GM13977 (cell line): ENCODE results near the gene LGI1.

Experiments
- DNase-seq: peaks from one replicate; pipeline ENCODE4 v3.0.0; 2012; ENCODE audit warnings: low spot score
- in situ Hi-C: fragments of 300-500 bp; cut with MboI; formaldehyde crosslinking; loops from one replicate; pipeline ENCODE4 v1.12.0; 2022; ENCODE audit warnings: low sequenced_read_pairs, low pct_unique_long_range_greater_than_20kb, mixed read lengths, inconsistent platforms; ENCODE audit not compliant: unreplicated experiment
- TF ChIP-seq, protein P1 (sequence below): IDR thresholded peaks from 2 replicates; pipeline ENCODE4 v1.5.1; 2012; ENCODE audit warnings: mild to moderate bottlenecking, control low read depth; ENCODE audit not compliant: insufficient read depth; ENCODE audit errors: extremely low read depth, missing control alignments

The LGI1 gene

DNA sequence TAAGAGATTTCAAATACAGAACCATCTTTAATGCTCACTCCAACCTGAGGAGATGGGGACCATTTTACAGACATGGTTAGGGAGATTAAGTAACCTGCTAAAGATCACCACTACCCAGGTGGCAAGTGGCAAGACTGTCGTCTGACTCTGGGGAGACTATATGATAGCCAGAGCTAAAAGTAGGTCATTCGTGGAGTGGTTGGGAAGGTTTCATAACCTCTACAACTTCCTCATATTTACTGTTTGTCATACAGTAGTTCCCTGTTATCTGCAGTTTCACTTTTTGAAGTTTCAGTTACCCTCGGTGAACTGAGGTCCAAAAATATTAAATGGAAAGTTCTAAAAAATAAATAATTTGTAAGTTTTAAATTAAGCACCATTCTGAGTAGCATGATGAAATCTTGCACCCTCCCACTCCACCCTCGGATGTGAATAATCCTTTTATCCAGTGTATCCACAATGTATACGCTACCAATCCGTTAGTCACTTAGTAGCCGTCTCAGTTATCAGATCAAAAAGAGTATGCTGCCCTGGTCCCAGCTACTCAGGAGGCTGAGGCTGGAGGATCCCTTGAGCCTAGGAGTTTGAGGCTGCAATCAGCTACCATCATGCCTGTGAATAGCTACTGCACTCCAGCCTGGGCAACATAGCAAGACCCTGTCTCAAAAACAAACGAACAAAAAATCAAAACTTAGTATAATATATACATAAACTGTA is 14.9 kb upstream of the LGI1 start:
- in situ Hi-C loops: no loop called here
- TF ChIP-seq, protein P1, sequence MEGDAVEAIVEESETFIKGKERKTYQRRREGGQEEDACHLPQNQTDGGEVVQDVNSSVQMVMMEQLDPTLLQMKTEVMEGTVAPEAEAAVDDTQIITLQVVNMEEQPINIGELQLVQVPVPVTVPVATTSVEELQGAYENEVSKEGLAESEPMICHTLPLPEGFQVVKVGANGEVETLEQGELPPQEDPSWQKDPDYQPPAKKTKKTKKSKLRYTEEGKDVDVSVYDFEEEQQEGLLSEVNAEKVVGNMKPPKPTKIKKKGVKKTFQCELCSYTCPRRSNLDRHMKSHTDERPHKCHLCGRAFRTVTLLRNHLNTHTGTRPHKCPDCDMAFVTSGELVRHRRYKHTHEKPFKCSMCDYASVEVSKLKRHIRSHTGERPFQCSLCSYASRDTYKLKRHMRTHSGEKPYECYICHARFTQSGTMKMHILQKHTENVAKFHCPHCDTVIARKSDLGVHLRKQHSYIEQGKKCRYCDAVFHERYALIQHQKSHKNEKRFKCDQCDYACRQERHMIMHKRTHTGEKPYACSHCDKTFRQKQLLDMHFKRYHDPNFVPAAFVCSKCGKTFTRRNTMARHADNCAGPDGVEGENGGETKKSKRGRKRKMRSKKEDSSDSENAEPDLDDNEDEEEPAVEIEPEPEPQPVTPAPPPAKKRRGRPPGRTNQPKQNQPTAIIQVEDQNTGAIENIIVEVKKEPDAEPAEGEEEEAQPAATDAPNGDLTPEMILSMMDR: no peak
- no peak for DNase-seq

DNA sequence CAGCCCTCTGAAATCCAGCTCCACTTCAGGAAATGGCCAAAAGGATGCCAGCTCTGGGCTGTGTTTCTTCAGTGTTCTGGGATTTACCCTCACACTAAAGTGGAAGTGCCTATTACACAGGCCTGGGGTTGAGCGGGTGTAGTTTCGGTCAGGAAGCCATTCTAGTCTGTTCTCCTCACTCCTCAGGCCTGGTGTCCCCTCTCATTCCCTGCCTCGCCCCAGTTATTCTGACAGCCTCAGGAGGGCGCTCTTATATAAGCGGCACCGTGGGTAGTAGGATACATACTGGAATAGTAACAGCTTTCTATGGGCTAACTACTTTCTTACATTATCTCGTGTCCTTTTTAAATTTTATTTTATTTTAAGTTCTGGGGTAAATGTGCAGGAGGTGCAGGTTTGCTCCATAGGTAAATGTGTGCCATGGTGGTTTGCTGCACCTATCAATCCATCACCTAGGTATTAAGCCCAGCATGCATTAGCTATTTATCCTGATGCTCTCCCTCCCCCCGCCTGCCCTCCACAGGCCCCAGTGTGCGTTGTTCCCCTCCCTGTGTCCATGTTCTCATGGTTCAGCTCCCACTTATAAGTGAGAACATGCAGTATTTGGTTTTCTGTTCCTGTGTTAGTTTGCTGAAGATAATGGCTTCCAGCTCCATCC is 12.2 kb upstream of the LGI1 start:
- TF ChIP-seq, protein P1: peak; percentile 29
- in situ Hi-C loops: no loop called here
- no peak for DNase-seq

DNA sequence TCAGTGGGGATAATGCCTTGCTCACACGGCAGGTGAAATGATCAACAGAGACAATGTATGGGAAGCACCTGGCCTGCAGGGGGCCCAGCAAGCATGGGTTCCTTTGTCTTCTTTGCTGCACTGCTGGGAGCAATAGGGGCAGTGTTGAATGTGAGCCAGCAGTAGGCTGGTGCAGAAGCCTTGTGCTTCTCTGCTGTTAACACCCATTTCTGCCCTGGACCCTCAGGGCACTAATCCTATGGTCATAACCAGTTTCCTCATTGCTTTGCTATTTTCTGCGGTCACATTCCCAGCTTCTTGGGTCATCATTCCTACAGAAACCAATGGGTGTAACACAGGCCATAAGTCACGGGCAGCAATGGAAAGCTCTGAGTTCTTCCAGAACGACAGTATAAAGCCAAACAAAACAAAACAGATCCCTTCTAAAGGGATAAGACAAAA is 10.9 kb upstream of the LGI1 start:
- no peak for DNase-seq
- in situ Hi-C loops: no loop called here
- TF ChIP-seq, protein P1: peak; percentile 39

DNA sequence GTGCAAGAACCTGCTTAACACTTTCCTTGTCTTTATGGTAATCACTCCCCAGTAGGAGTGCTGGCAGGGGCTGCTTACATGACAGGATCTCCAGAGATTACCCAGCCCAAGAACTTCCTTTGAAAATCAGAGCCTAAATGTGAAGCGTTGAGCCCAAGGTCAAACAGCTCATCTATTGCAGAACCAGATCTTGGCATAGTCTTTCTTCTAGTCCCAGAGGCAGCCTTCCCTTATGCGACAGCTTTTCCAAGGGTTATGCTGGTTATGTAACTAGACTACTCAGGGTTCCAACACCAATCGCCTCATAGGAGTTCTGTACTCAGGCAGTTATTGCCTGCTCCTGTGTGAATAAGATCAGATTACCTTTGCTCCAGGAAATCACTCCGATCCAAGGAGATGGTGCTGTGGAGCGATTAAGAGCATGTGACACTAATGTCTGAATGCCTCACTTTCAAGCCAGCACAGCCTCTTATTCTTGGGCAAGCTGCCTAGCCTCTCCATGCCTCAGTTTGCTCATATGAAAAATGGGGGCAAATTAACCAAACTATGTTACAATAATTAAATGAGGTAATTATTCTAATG is 8.4 kb upstream of the LGI1 start:
- TF ChIP-seq, protein P1: no peak
- in situ Hi-C loops: no loop called here
- DNase-seq: no peak

DNA sequence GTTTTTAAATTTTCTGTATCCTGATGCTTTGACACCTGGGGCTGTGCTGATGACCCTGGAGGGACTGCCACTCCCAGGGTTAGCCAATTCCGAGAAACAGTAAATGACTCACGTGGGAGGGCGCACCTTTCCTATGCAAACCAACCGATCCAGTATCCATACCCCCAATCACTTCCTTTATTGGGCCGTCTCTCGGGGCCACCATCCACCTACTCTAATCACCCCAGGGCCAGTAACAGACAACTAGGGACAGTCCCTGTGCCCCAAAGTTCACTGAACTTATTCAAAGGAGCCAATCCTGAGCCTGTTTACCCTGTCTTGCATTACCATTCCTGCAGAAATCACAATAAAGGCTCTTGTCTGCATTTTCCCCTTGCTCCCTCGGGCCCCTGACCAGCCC is 6.6 kb upstream of the LGI1 start:
- in situ Hi-C loops: no loop called here
- TF ChIP-seq, protein P1: no peak
- no peak for DNase-seq

DNA sequence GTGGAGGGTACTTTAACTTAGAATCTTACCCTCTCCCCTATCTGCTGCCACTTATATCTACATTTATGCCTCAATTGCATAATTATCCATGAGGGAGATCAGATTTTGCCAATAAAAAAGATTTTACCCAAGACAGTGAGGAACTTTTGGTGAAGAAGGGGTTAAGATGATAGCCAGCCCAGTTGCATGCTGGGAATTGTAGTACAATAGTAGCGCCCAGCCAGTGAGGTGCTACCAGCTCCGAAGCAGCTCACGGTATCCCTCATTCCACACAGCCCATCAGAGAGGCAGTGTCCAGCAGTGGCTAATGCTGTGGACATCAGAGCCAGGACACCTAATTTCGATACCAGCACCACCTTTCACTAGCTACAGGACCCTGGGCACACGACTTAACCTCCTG is 5.9 kb upstream of the LGI1 start:
- TF ChIP-seq, protein P1: no peak
- DNase-seq: no peak
- in situ Hi-C loops: no loop called here
